DMS 273 (cell line): Measurements from ENCODE around the gene USP9X.
A peak's percentile ranks its signal among the peaks of the same experiment; 100 is the strongest.
"Not testable (repeated sequence)": the region's sequence is repeated elsewhere in the genome, so short reads cannot be mapped to it uniquely, and the experiment has no call there.

Experiments used
- DNase-seq: peaks from one replicate; lab custom pipeline; 2025; ENCODE audit not compliant: unreplicated experiment; lab: John Stamatoyannopoulos, UW

The USP9X gene

GRCh38 chrX:41122664-41123257 lies 37.5 kb downstream of the USP9X start:
- DNase-seq: no peak

GRCh38 chrX:41127477-41128192 lies 42.4 kb downstream of the USP9X start:
- no peak for DNase-seq

- DNase-seq: no peak
Observed at GRCh38 chrX:41128955-41129354, 43.7 kb downstream of the USP9X start.

- no peak for DNase-seq
Observed at GRCh38 chrX:41131766-41132165, 46.5 kb downstream of the USP9X start.

- DNase-seq: no peak
Observed at GRCh38 chrX:41133551-41133950, 48.3 kb downstream of the USP9X start.

- DNase-seq: peak; percentile 29
Observed at GRCh38 chrX:41137589-41137988, 52.3 kb downstream of the USP9X start.

- no peak for DNase-seq
Observed at GRCh38 chrX:41142130-41142910, 57.1 kb downstream of the USP9X start.

- no peak for DNase-seq
Observed at GRCh38 chrX:41144873-41145272, 59.6 kb downstream of the USP9X start.

GRCh38 chrX:41145920-41146608 lies 60.8 kb downstream of the USP9X start:
- peak; percentile 9 for DNase-seq

- DNase-seq: no peak
Observed at GRCh38 chrX:41148553-41148952, 63.3 kb downstream of the USP9X start.

GRCh38 chrX:41150043-41150442 lies 64.8 kb downstream of the USP9X start:
- no peak for DNase-seq

GRCh38 chrX:41151726-41152125 lies 66.5 kb downstream of the USP9X start:
- DNase-seq: not testable (repeated sequence)

GRCh38 chrX:41152221-41152620 lies 67.0 kb downstream of the USP9X start:
- no peak for DNase-seq

GRCh38 chrX:41153448-41153847 lies 68.2 kb downstream of the USP9X start:
- no peak for DNase-seq

- DNase-seq: no peak
Observed at GRCh38 chrX:41153957-41154356, 68.7 kb downstream of the USP9X start.

- peak; percentile 57 for DNase-seq
Observed at GRCh38 chrX:41164449-41164848, 79.2 kb downstream of the USP9X start.

- DNase-seq: no peak
Observed at GRCh38 chrX:41167888-41168287, 82.6 kb downstream of the USP9X start.

GRCh38 chrX:41176263-41176662 lies 91.0 kb downstream of the USP9X start:
- DNase-seq: no peak

- DNase-seq: no peak
Observed at GRCh38 chrX:41177297-41177696, 92.1 kb downstream of the USP9X start.

- no peak for DNase-seq
Observed at GRCh38 chrX:41178201-41178600, 93.0 kb downstream of the USP9X start.

- DNase-seq: peak; percentile 86
Observed at GRCh38 chrX:41180194-41180908, 95.1 kb downstream of the USP9X start.
